HG03108 (cell line): ENCODE data around the gene NFIX.
A peak's percentile ranks its signal among the peaks of the same experiment; 100 is the strongest.

Experiments used
- ATAC-seq: cut with Tn5 transposase; IDR thresholded peaks from one replicate; pipeline ENCODE4 v1.9.1; 2021; ENCODE audit warnings: moderate library complexity; ENCODE audit not compliant: unreplicated experiment

NFIX gene

GRCh38 chr19:13100841-13101589 lies 105.7 kb downstream of the NFIX start:
- no peak for ATAC-seq

DNA sequence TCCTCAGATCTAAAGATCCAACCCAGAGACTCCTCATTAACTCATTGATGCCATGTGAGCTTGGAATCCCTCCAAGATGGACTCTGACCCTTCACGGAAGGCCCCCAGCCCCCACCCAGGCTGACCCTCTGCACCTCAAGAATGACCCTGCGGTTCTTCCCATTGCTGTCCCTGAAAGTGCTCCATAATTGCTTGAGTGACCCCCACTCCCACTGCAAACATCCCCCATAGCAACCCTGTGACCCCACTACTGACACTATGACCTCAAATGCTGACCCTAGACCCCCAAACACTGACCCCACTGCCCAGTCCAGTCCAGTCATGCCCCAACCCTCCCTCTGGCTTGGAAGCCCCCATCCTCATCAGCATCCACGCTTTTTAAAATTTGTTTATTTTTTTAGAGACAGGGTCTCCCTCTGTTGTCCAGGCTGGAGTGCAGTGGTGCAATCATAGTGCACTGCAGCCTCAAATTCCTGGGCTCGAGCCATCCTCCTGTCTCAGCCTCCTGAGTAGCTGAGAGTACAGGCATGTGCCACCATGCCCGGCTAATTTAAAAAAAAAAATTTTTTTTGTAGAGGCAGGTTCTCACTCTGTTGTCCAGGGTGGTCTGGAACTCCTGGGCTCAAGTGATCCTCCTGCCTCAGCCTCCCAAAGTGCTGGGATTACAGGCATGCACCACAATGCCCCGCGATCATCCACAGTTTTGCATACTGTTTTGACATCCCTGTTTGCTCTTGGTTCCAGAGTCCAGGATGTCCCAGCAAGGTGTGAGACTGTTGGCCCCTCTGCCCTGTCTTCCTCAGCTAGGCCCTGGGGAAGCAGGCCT lies 106.5 kb downstream of the NFIX start:
- no peak for ATAC-seq

GRCh38 chr19:13102416-13102665 lies 107.1 kb downstream of the NFIX start:
- no peak for ATAC-seq

- ATAC-seq, result peak; percentile 42
Observed at GRCh38 chr19:13102666-13103580, 107.6 kb downstream of the NFIX start, which contains the start of gene LYL1. LYL1 (minus strand) TSS chr19:13102858; CDS start chr19:13101171, 1,687 bp downstream.

GRCh38 chr19:13103581-13104359 lies 108.5 kb downstream of the NFIX start:
- no peak for ATAC-seq

GRCh38 chr19:13104360-13104847 lies 109.1 kb downstream of the NFIX start:
- peak; percentile 34 for ATAC-seq

DNA sequence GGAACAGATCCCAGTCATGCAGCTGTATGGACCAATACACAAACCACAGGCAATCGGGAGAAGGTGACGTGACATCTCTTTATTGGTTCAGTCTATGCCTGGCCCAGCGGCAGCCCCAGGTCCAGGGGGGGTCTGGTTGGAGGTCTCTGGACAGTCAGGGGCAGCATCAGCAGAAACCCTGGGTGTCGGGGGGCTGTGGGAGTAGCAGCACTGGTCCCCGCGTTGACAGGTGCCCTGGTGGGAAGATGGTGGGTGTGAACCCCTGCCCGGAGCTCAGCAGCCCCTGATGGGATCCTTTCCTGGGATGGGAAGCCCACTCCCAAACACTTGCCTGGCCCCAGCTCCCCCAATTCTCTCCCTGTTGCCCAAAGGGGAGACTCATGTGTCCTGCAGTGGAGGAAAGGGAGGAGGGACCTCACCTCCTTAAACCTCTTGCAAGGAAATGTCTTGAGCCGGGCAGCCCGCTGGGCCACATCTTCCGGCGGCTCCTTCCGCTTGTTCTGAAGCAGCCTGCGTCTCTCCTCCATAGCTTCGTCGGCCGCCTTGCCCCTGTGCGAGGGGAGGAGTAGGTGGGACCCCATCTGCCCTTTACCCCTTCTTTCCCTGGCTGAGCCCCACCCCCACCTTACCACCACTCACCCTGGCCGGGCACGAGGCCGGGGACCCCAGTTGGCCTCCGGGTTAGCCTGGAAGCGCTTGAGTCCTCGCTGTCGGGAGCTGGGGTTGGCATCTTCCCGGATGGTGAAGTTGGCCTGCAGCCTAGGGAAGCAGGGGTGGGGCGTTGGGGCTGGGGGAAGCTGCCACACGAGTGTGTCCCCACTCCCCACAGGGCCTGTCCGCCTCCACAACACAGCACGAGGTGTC lies 109.8 kb downstream of the NFIX start:
- no peak for ATAC-seq

DNA sequence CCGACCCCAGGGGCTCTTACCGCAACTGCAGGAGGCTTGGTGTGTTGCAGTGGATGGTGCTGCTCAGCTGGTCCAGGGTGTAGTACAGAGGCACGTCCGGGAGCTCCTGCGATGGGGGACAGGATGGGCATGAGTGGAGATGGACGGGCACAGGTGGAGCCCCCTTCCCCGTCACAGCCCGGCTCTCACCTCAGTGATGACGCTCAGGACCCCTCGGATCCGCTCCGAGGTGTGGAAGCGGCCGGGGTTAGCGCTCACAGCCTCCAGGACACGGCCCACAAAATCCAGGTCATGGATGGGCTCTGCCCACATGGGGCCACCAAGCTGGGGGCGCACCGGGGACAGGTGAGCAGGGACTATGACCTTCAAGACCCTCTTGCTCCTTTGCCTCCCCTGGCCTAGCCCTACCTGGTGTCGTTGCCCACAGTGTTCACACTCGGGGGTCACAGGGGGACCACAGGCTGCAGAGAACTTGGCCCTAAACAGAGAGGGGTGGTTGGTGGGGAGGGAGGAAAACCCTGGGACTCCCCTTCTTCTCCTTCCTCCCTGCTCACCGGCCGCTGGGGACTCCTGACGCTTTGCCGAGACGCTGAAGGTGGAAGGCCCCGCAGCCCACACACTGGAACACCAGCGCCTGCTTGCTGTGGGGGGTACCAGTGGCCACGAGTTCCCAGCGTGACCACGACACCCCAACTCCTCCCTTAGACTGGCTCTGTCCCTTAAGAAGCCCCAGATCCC lies 114.3 kb downstream of the NFIX start:
- no peak for ATAC-seq

- ATAC-seq, result no peak
Observed at GRCh38 chr19:13110099-13110610, 114.9 kb downstream of the NFIX start.

- ATAC-seq, result no peak
Observed at GRCh38 chr19:13112555-13112954, 117.3 kb downstream of the NFIX start.

- no peak for ATAC-seq
Observed at GRCh38 chr19:13115936-13116281, 120.6 kb downstream of the NFIX start.

DNA sequence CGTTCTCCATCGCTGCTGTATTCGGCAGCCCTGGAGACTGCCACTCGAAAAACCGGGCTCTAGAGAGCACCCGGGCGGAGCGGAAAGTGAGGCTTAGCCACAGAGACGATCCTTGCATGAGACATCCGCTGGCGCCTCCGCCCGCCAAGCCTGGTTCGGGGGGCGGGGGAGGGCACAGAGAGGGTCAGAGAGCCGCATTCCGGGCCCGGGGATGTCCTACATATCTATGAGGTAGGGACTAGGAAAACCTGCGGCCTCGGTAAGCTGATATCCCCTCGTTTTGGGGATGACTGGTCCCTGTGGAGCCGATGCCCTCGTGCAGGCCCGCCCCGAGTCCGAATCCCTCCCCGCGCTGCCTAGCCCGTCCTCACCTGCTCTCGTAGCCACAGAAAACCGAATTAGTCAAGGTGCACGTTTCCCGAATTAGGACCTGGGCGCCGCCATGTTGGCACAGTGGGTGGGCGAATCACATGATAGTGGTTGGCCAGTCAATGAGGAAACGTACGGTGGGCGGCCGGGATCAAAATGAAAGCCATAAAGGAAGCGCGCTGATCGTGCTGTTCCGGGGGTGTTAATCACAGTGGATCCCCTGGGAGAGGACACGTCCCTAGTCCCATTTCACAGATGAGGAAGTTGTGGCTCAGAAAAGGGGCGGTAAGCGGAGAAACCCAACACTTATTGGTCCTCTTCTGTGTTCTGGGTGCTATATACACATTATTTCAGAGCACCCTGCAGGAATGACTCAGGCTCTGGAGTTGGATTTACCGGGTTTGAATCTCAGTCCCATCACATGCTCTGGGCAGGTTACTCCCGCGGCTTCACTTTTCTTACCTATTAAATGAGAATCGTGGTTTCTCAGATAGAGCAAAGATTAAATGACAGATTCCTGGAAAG lies 121.3 kb downstream of the NFIX start, which contains the start of gene TRMT1:
Gene TRMT1 (minus strand): TSS at position 459 of the 894 bp plus-strand sequence. CDS start 341 bp downstream, at position 118.
- no peak for ATAC-seq

- ATAC-seq, result no peak
Observed at GRCh38 chr19:13117176-13117771, 122.0 kb downstream of the NFIX start.

GRCh38 chr19:13117772-13118423 lies 122.6 kb downstream of the NFIX start, which contains the start of gene NACC1:
NACC1 (plus strand) TSS chr19:13118264; CDS start chr19:13135208, 16,944 bp downstream.
- peak; percentile 62 for ATAC-seq

- no peak for ATAC-seq
Observed at GRCh38 chr19:13118424-13119193, 123.3 kb downstream of the NFIX start.

DNA sequence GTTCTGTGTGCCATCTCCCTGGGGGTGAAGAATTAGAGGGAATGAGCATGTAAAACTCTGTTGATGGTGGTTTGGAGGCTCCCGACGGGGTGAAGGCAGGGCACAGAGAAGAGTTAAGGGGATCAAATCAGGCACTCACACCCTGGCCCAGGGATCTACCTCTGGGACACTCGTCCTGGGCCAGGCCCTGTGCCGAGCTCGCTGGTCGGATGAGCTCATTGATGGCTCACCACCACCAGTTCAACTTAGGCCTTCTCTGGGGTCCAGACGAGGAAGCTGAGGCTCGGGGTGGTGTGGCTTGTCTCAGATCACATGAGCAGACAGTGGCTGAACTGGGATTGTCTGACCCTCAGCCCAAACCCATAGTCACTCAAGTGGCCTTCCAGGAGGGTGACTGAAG lies 124.4 kb downstream of the NFIX start:
- no peak for ATAC-seq
